Measurements from ENCODE around the gene SUSD3.

GRCh38 chr9:93020151-93020550, 38.4 kb upstream of the SUSD3 start:
- TF ChIP-seq, protein P1, sequence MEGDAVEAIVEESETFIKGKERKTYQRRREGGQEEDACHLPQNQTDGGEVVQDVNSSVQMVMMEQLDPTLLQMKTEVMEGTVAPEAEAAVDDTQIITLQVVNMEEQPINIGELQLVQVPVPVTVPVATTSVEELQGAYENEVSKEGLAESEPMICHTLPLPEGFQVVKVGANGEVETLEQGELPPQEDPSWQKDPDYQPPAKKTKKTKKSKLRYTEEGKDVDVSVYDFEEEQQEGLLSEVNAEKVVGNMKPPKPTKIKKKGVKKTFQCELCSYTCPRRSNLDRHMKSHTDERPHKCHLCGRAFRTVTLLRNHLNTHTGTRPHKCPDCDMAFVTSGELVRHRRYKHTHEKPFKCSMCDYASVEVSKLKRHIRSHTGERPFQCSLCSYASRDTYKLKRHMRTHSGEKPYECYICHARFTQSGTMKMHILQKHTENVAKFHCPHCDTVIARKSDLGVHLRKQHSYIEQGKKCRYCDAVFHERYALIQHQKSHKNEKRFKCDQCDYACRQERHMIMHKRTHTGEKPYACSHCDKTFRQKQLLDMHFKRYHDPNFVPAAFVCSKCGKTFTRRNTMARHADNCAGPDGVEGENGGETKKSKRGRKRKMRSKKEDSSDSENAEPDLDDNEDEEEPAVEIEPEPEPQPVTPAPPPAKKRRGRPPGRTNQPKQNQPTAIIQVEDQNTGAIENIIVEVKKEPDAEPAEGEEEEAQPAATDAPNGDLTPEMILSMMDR (IDR thresholded peaks at IDR 0.05; ENCODE audit: borderline replicate concordance, extremely low read depth, low read length, poor library complexity, severe bottlenecking) = no peak
- no peak for TF ChIP-seq EZH2 (IDR thresholded peaks at IDR 0.05; ENCODE audit: borderline replicate concordance, low read depth, low read length, severe bottlenecking)
